ENCODE data around the gene FKBP10.

FKBP10 gene

GRCh38 chr17:41812381-41813151 is at the start of gene FKBP10:
FKBP10 (plus strand) TSS chr17:41813004; CDS start chr17:41813035, 31 bp downstream.
- H3K36me3 ChIP-seq, result 0 out of 22 replicates have a peak, but pooled peaks cover 0 to 7% (median 0%) of the 10 kb centered on the region in 11 experiments
- peak within 1 kb of the TSS; percentile 93 to 100 (median 97) for H3K4me2 ChIP-seq
- peak within 1 kb of the TSS; percentile 63 to 83 (median 71) for H3K4me3 ChIP-seq
- peaks cover 0 to 6% (median 0%) of the 10 kb centered on the region in 11 experiments; a peak in 5 of 22 replicates for H3K27me3 ChIP-seq
- peaks cover 0 to 16% (median 0%) of the 10 kb centered on the region in 11 experiments; a peak in 6 of 22 replicates for H4K20me1 ChIP-seq
- no peaks in the 10 kb centered on the region for H3K9me3 ChIP-seq (replicated peaks in 1 of 11)
- H3K27ac ChIP-seq, result peak within 1 kb of the TSS; percentile 6 to 77 (median 67); a peak in 18 of 22 replicates
- no peak for TF ChIP-seq Cebpa-rat (IDR thresholded peaks at IDR 0.05)
- peak within 1 kb of the TSS; percentile 67 to 84 (median 79) for H3K9ac ChIP-seq
- peaks cover 20 to 49% (median 42%) of the 10 kb centered on the region in 10 experiments for H3K4me1 ChIP-seq

GRCh38 chr17:41763327-41763726 is 49.5 kb upstream of the FKBP10 start:
- no peaks in the 10 kb centered on the region for H3K27me3 ChIP-seq

GRCh38 chr17:41766135-41766534 is 46.7 kb upstream of the FKBP10 start:
- no peaks in the 10 kb centered on the region for H3K4me1 ChIP-seq
- no peaks in the 10 kb centered on the region for H3K9me3 ChIP-seq (replicated peaks in 1 of 11)
- H3K36me3 ChIP-seq, result peaks cover 99 to 100% (median 100%) of the 10 kb centered on the region in 11 experiments
- H3K9ac ChIP-seq, result no peak overlapping the region
- TF ChIP-seq Cebpa-rat (IDR thresholded peaks at IDR 0.05), result no peak
- H3K4me2 ChIP-seq, result no peak overlapping the region
- no peak overlapping the region for H3K27ac ChIP-seq
- H4K20me1 ChIP-seq, result peaks cover 18 to 82% (median 65%) of the 10 kb centered on the region in 11 experiments; a peak in 21 of 22 replicates
- no peak overlapping the region for H3K4me3 ChIP-seq
- no peaks in the 10 kb centered on the region for H3K27me3 ChIP-seq

More at GRCh38 chr17:41763327-41763726, 49.5 kb upstream of the FKBP10 start:
- H4K20me1 ChIP-seq, result peaks cover 0 to 72% (median 45%) of the 10 kb centered on the region in 11 experiments; a peak in 18 of 22 replicates
- H3K4me1 ChIP-seq, result no peaks in the 10 kb centered on the region
- no peaks in the 10 kb centered on the region for H3K9me3 ChIP-seq (replicated peaks in 1 of 11)
- H3K9ac ChIP-seq, result peak overlapping the region in 1 of 11 experiments; percentile 9; a peak in 1 of 22 replicates
- no peak overlapping the region for H3K27ac ChIP-seq
- no peak overlapping the region for H3K4me3 ChIP-seq
- TF ChIP-seq Cebpa-rat (IDR thresholded peaks at IDR 0.05), result no peak
- peaks cover 95 to 100% (median 100%) of the 10 kb centered on the region in 11 experiments for H3K36me3 ChIP-seq
- no peak overlapping the region for H3K4me2 ChIP-seq

GRCh38 chr17:41767324-41768042 is 45.3 kb upstream of the FKBP10 start:
- Histone ChIP-seq H3K4me3 (no peak overlapping the region), H3K27me3 (no peaks in the 10 kb centered on the region), H4K20me1 (peaks cover 32 to 89% (median 69%) of the 10 kb centered on the region in 11 experiments), H3K4me1 (peaks cover 5 to 13% (median 9%) of the 10 kb centered on the region in 10 experiments; a peak in 19 of 20 replicates), H3K27ac (no peak overlapping the region), H3K4me2 (no peak overlapping the region), H3K9ac (no peak overlapping the region), H3K9me3 (replicated peaks in 1 of 11) (no peaks in the 10 kb centered on the region), H3K36me3 (peaks cover 99 to 100% (median 100%) of the 10 kb centered on the region in 11 experiments)
- no peak for TF ChIP-seq Cebpa-rat (IDR thresholded peaks at IDR 0.05)

GRCh38 chr17:41768682-41769288 is 44.0 kb upstream of the FKBP10 start:
- no peak overlapping the region for H3K4me2 ChIP-seq
- H3K4me3 ChIP-seq, result no peak overlapping the region
- peaks cover 45 to 89% (median 69%) of the 10 kb centered on the region in 11 experiments for H4K20me1 ChIP-seq
- H3K27ac ChIP-seq, result no peak overlapping the region
- H3K9ac ChIP-seq, result no peak overlapping the region
- peaks cover 18 to 26% (median 22%) of the 10 kb centered on the region in 10 experiments for H3K4me1 ChIP-seq
- peaks cover 90 to 94% (median 93%) of the 10 kb centered on the region in 11 experiments for H3K36me3 ChIP-seq
- no peaks in the 10 kb centered on the region for H3K9me3 ChIP-seq (replicated peaks in 1 of 11)
- H3K27me3 ChIP-seq, result no peaks in the 10 kb centered on the region
- no peak for TF ChIP-seq Cebpa-rat (IDR thresholded peaks at IDR 0.05)

GRCh38 chr17:41769346-41769862 is 43.4 kb upstream of the FKBP10 start:
- H3K4me1 ChIP-seq, result peaks cover 25 to 32% (median 29%) of the 10 kb centered on the region in 10 experiments
- no peak overlapping the region for H3K27ac ChIP-seq
- H4K20me1 ChIP-seq, result peaks cover 49 to 89% (median 72%) of the 10 kb centered on the region in 11 experiments
- H3K27me3 ChIP-seq, result no peaks in the 10 kb centered on the region
- no peak overlapping the region for H3K4me2 ChIP-seq
- no peaks in the 10 kb centered on the region for H3K9me3 ChIP-seq (replicated peaks in 1 of 11)
- peaks cover 84 to 89% (median 88%) of the 10 kb centered on the region in 11 experiments for H3K36me3 ChIP-seq
- TF ChIP-seq Cebpa-rat (IDR thresholded peaks at IDR 0.05), result no peak
- H3K4me3 ChIP-seq, result no peak overlapping the region
- no peak overlapping the region for H3K9ac ChIP-seq

GRCh38 chr17:41769985-41770384 is 42.8 kb upstream of the FKBP10 start:
- H4K20me1 ChIP-seq, result peaks cover 55 to 89% (median 74%) of the 10 kb centered on the region in 11 experiments
- no peak overlapping the region for H3K27ac ChIP-seq

GRCh38 chr17:41771389-41772206 is 41.2 kb upstream of the FKBP10 start:
- H3K4me3 ChIP-seq, result no peak overlapping the region
- peak overlapping the region in 8 of 11 experiments; percentile 72 to 99 (median 92); a peak in 13 of 22 replicates for H3K4me2 ChIP-seq
- peak overlapping the region in 9 of 11 experiments; percentile 11 to 66 (median 31); a peak in 12 of 22 replicates for H3K27ac ChIP-seq
- H4K20me1 ChIP-seq, result peaks cover 71 to 95% (median 90%) of the 10 kb centered on the region in 11 experiments
- H3K27me3 ChIP-seq, result no peaks in the 10 kb centered on the region
- no peak for TF ChIP-seq Cebpa-rat (IDR thresholded peaks at IDR 0.05)
- H3K9ac ChIP-seq, result peak overlapping the region in 7 of 11 experiments; percentile 4 to 65 (median 33); a peak in 4 of 22 replicates
- peaks cover 47 to 54% (median 51%) of the 10 kb centered on the region in 10 experiments for H3K4me1 ChIP-seq
- no peaks in the 10 kb centered on the region for H3K9me3 ChIP-seq (replicated peaks in 1 of 11)
- peaks cover 76 to 89% (median 87%) of the 10 kb centered on the region in 11 experiments for H3K36me3 ChIP-seq

More at GRCh38 chr17:41769985-41770384, 42.8 kb upstream of the FKBP10 start:
- no peak overlapping the region for H3K4me3 ChIP-seq
- H3K9ac ChIP-seq, result no peak overlapping the region
- H3K27me3 ChIP-seq, result no peaks in the 10 kb centered on the region
- H3K9me3 ChIP-seq (replicated peaks in 1 of 11), result no peaks in the 10 kb centered on the region
- H3K4me1 ChIP-seq, result peaks cover 30 to 38% (median 34%) of the 10 kb centered on the region in 10 experiments
- no peak overlapping the region for H3K4me2 ChIP-seq
- H3K36me3 ChIP-seq, result peaks cover 78 to 89% (median 88%) of the 10 kb centered on the region in 11 experiments
- no peak for TF ChIP-seq Cebpa-rat (IDR thresholded peaks at IDR 0.05)

Data from BLaER1 treated with 17β-estradiol and CSF1 and Interleukin-3, amounts not matched to agents 10 nM and 100 nM (cell line).